Brain microvascular endothelial cell (primary cell): ENCODE results near the gene ONECUT3.

Source experiments
- DNase-seq: peaks from one replicate; pipeline ENCODE4 v3.0.0-alpha.2; 2020
- H3K27ac ChIP-seq: fragments of 250-450 bp; sonication (Bioruptor Pico); 2 replicates; pipeline ENCODE4 v1.5.1; 2020; ENCODE audit warnings: mild to moderate bottlenecking, moderate library complexity
- H3K27me3 ChIP-seq: fragments of 250-450 bp; sonication (Bioruptor Pico); replicated peaks from 2 replicates; pipeline ENCODE4 v1.5.1; 2020; ENCODE audit warnings: mild to moderate bottlenecking
- H3K36me3 ChIP-seq: fragments of 250-450 bp; sonication (Bioruptor Pico); replicated peaks from 2 replicates; pipeline ENCODE4 v1.5.1; 2020; ENCODE audit warnings: mild to moderate bottlenecking
- H3K4me3 ChIP-seq: 2 replicates; pipeline ENCODE4 v1.5.1; 2011; ENCODE audit warnings: low read depth, mild to moderate bottlenecking, control low read depth, low read length, moderate library complexity
- CTCF ChIP-seq: IDR thresholded peaks from 2 replicates; pipeline ENCODE4 v1.5.1; 2011; ENCODE audit warnings: low read depth, mild to moderate bottlenecking, moderate library complexity, low read length, control low read depth, inconsistent platforms; ENCODE audit errors: missing control alignments
- in situ Hi-C: cut with HindIII; loops from 2 replicates; pipeline ENCODE4 v1.10.0; 2017; ENCODE audit warnings: low sequenced_read_pairs, low pct_ligation_motif_present

ONECUT3 gene

GRCh38 chr19:1744133-1744665, 9.1 kb upstream of the ONECUT3 start:
- no peak overlapping the region for H3K27ac ChIP-seq
- TF ChIP-seq CTCF, result no peak
- in situ Hi-C loops, result no loop called here
- no peak for DNase-seq
- peaks cover 29% of the 10 kb centered on the region for H3K27me3 ChIP-seq
- H3K4me3 ChIP-seq, result no peak overlapping the region
- H3K36me3 ChIP-seq, result no peaks in the 10 kb centered on the region

- no peak for DNase-seq
- Histone ChIP-seq H3K27ac (no peak overlapping the region), H3K27me3 (peaks cover 37% of the 10 kb centered on the region), H3K4me3 (no peak overlapping the region), H3K36me3 (no peaks in the 10 kb centered on the region)
- TF ChIP-seq CTCF, result no peak
- in situ Hi-C loops, result no loop called here
These were observed 8.3 kb upstream of the ONECUT3 start for GRCh38 chr19:1744822-1745563.

- no peak for DNase-seq
- TF ChIP-seq CTCF, result no peak
- peaks cover 43% of the 10 kb centered on the region for H3K27me3 ChIP-seq
- no peaks in the 10 kb centered on the region for H3K36me3 ChIP-seq
- in situ Hi-C loops, result no loop called here
- H3K4me3 ChIP-seq, result no peak overlapping the region
- no peak overlapping the region for H3K27ac ChIP-seq
These were observed 7.7 kb upstream of the ONECUT3 start for GRCh38 chr19:1745589-1746031.

- DNase-seq, result peak; percentile 9
These were observed 6.7 kb upstream of the ONECUT3 start for GRCh38 chr19:1746401-1747284.

More at GRCh38 chr19:1746401-1747284, 6.7 kb upstream of the ONECUT3 start:
- Histone ChIP-seq H3K4me3 (no peak overlapping the region), H3K36me3 (no peaks in the 10 kb centered on the region), H3K27me3 (peaks cover 53% of the 10 kb centered on the region), H3K27ac (no peak overlapping the region)
- no peak for TF ChIP-seq CTCF
- in situ Hi-C loops, result no loop called here
